OCI-LY3 (cell line): ENCODE data around the gene C16orf86.

Experiments
- EZH2phosphoT487 ChIP-seq: fragments of 200-600 bp; shearing (Covaris generic); IDR thresholded peaks from 2 replicates; pipeline ENCODE4 v1.6.1; 2018; ENCODE audit warnings: antibody characterized with exemption, mixed run types, low read depth
- TF ChIP-seq, protein P1 (sequence below): fragments of 200-600, 300-600 bp; sonication (generic); IDR thresholded peaks from 2 replicates; pipeline ENCODE4 v1.5.1; 2014; ENCODE audit warnings: antibody characterized with exemption, low read length, low read depth

DNA sequence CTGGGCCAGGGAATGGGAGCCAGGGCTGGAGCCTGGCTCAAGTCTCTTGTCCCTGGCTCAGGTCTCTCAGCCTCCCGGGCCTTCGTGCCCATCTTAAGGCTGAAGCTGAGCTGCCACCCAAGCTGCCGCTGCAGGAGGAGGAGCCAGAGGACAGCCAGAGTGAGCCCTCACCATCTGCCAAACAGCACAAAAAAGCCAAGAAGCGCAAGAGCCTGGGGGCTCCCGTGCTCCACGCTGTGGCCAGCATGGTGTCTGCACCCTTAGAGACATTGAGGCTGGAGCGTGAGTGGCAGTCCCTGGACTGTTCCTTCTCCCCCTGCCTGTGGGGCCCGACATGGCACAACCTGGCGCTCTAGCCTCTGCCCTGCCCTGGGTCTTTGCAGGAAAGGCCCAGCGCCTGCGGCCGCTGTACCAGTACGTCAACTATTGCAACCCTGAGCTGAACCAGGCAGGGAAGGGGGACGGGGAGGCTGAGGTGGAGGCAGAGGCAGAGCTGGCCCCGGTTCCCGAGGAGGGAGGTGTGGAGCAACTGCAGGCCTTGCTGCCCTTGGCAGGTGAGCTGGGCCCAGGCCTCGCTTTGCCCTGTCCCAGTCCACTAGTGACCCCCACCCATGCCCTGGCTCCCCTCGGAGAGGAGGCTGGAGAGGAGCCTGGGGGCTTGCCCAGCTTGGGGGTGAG, 1.3 kb downstream of the C16orf86 start:
- TF ChIP-seq, protein P1, sequence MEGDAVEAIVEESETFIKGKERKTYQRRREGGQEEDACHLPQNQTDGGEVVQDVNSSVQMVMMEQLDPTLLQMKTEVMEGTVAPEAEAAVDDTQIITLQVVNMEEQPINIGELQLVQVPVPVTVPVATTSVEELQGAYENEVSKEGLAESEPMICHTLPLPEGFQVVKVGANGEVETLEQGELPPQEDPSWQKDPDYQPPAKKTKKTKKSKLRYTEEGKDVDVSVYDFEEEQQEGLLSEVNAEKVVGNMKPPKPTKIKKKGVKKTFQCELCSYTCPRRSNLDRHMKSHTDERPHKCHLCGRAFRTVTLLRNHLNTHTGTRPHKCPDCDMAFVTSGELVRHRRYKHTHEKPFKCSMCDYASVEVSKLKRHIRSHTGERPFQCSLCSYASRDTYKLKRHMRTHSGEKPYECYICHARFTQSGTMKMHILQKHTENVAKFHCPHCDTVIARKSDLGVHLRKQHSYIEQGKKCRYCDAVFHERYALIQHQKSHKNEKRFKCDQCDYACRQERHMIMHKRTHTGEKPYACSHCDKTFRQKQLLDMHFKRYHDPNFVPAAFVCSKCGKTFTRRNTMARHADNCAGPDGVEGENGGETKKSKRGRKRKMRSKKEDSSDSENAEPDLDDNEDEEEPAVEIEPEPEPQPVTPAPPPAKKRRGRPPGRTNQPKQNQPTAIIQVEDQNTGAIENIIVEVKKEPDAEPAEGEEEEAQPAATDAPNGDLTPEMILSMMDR, result peak; percentile 76
- TF ChIP-seq EZH2phosphoT487, result no peak
